A549 (cell line): ENCODE results near the gene CDC14A.

ENCODE experiments used
- CBX2 ChIP-seq: fragments of 200-600 bp; sonication (generic); IDR thresholded peaks from 2 replicates; pipeline ENCODE4 v1.6.1; 2016; ENCODE audit warnings: low read depth, mild to moderate bottlenecking, borderline replicate concordance
- CTCF ChIP-seq: fragments of >200 bp; sonication (Bioruptor Twin); formaldehyde crosslinking; IDR thresholded peaks from 3 replicates; pipeline ENCODE4 v1.5.1; 2016
- MAZ ChIP-seq: fragments of 150-350 bp; IDR thresholded peaks from 2 replicates; pipeline ENCODE4 v1.6.1; 2014; ENCODE audit warnings: antibody characterized with exemption, low read depth, low read length, borderline replicate concordance
- POLR2A ChIP-seq: IDR thresholded peaks from 2 replicates; pipeline ENCODE4 v1.6.1; 2012; ENCODE audit warnings: mild to moderate bottlenecking, low read length
- RAD21 ChIP-seq, 2 experiments: fragments of >200 bp in 1 of 2; sonication (Bioruptor Twin) in 1 of 2; formaldehyde crosslinking in 1 of 2; IDR thresholded peaks in 1 of 2; conservative IDR thresholded peaks in 1 of 2; 2 replicates in 1 of 2; 3 replicates in 1 of 2; pipeline ENCODE4 v1.6.1; 2012 to 2018; ENCODE audit warnings: inconsistent platforms in 1 of 2
- RCOR1 ChIP-seq: fragments of 150-350 bp; IDR thresholded peaks from 2 replicates; pipeline ENCODE4 v1.6.1; 2014; ENCODE audit warnings: antibody characterized with exemption, low read length, low read depth
- RNF2 ChIP-seq: fragments of 200-600 bp; sonication (generic); IDR thresholded peaks from 2 replicates; pipeline ENCODE4 v1.6.1; 2016; ENCODE audit warnings: low read depth, mild to moderate bottlenecking, antibody characterized with exemption, moderate library complexity, borderline replicate concordance
- TFCP2L1 ChIP-seq: fragments of 250-450 bp; sonication (Bioruptor Pico); IDR thresholded peaks from 2 replicates; pipeline ENCODE4 v1.5.0; 2021; ENCODE audit warnings: mild to moderate bottlenecking
- ZSCAN20 ChIP-seq: fragments of 250-450 bp; sonication (Bioruptor Pico); IDR thresholded peaks from 2 replicates; pipeline ENCODE4 v1.8.0; 2022; ENCODE audit warnings: mild to moderate bottlenecking, moderate library complexity

DNA sequence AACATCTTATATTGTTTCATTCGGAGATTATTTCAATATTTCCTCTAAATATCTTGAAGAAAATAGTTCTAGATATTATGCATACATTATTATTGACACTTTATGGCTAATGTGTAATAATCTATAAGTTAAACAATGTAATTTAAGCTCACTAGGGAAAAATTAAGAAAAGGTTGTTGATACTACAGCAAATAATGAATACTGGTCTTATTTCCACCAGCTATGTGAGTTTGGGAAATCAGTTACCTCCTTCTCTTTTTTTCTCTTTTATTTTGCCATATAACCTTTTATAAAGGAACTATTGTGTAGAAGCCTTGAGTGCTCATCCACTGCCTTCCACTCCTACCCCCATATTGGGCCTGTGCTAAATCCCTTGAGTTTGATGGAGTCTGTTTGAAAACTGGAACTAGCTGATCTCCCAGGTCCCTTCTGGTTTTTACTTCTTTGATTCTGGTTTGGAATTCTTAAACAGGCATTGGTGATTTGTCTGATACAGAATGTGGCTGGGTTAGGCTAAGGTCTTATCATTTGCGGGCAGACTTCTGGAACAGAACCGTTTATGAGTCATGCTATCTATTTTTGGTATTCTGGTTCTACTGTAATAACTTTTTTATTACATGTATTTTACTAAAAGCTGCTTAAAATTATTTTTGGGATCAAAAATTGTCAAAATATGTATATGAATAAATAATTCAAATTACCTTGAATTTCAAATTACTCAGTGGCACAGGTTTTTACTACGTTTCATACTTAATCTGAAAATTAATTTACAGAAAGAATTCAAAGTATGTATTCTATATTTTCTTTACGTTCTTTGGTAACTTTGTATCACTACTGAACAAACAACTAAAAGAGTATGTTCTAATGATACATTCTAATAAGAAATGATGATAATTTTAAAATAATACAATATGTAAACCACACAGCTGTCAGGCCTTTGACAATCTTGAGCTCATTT, 5.0 kb upstream of the CDC14A start:
- TF ChIP-seq RAD21 (conservative IDR thresholded peaks at IDR 0.05 in 1 of 2, IDR thresholded peaks at IDR 0.05 in 1 of 2) (no peak), CTCF (no peak), TFCP2L1 (CRISPR knock-in tag) (no peak), RNF2 (no peak), RCOR1 (no peak), CBX2 (no peak), POLR2A (no peak), MAZ (no peak), ZSCAN20 (CRISPR knock-in tag) (no peak)
